Neural cell (in vitro differentiated cells): ENCODE results near the gene MPPED1. TPM values are rescaled to one million over a fixed set of nuclear protein-coding genes. Genes with fewer than 3 reads are reported as not detected.

ENCODE experiments used
- H2AFZ ChIP-seq: fragments of 200-600, 300-800 bp; sonication (generic), shearing (Covaris generic); 2 replicates; pipeline ENCODE4 v1.6.0; 2014; ENCODE audit warnings: low read depth, mild to moderate bottlenecking, antibody characterized with exemption, low read length, moderate library complexity
- H3F3A ChIP-seq: fragments of 200-600 bp; shearing (Covaris generic); 2 replicates; pipeline ENCODE4 v1.6.1; 2016; ENCODE audit warnings: mild to moderate bottlenecking, moderate library complexity, mixed read lengths, antibody characterized with exemption, low read length; ENCODE audit not compliant: insufficient read depth, poor library complexity, severe bottlenecking
- H3K27ac ChIP-seq: fragments of 200-600, 300-800 bp; sonication (generic), shearing (Covaris generic); 2 replicates; pipeline ENCODE4 v1.5.1; 2014; ENCODE audit warnings: mild to moderate bottlenecking, low read length, moderate library complexity
- H3K27me3 ChIP-seq: fragments of 300-800, 200-600 bp; sonication (generic), shearing (Covaris generic); 2 replicates; pipeline ENCODE4 v1.6.0; 2014; ENCODE audit warnings: mild to moderate bottlenecking, low read depth, low read length, moderate library complexity; ENCODE audit not compliant: insufficient read depth
- H3K36me3 ChIP-seq: fragments of 300-800, 200-600 bp; sonication (generic), shearing (Covaris generic); 2 replicates; pipeline ENCODE4 v1.5.1; 2014; ENCODE audit warnings: mild to moderate bottlenecking, antibody characterized with exemption, low read length, moderate library complexity; ENCODE audit not compliant: insufficient read depth
- H3K4me2 ChIP-seq: fragments of 300-800, 200-600 bp; sonication (generic), shearing (Covaris generic); 2 replicates; pipeline ENCODE4 v1.6.0; 2014; ENCODE audit warnings: mild to moderate bottlenecking, low read length
- H3K4me3 ChIP-seq: fragments of 300-800, 200-600 bp; sonication (generic), shearing (Covaris generic); 2 replicates; pipeline ENCODE4 v1.5.1; 2014; ENCODE audit warnings: mild to moderate bottlenecking, low read length, moderate library complexity
- H3K79me2 ChIP-seq: fragments of 200-600 bp; shearing (Covaris generic); replicated peaks from 2 replicates; pipeline ENCODE4 v1.6.0; 2014; ENCODE audit warnings: mild to moderate bottlenecking, low read length, moderate library complexity; ENCODE audit not compliant: insufficient read depth
- H3K9ac ChIP-seq: fragments of 300-800, 200-600 bp; sonication (generic), shearing (Covaris generic); 2 replicates; pipeline ENCODE4 v1.6.1; 2016; ENCODE audit warnings: mild to moderate bottlenecking, low read length, mixed read lengths
- H3K9me2 ChIP-seq: fragments of 200-600 bp; shearing (Covaris generic); 2 replicates; pipeline ENCODE4 v1.6.1; 2016; ENCODE audit warnings: mild to moderate bottlenecking, low read length, mixed read lengths; ENCODE audit not compliant: insufficient read depth
- H3K9me3 ChIP-seq: fragments of 200-600, 300-800 bp; sonication (generic), shearing (Covaris generic); 2 replicates; pipeline ENCODE4 v1.6.1; 2016; ENCODE audit warnings: mild to moderate bottlenecking, mixed run types, low read length, moderate library complexity, mixed read lengths
- H4K20me1 ChIP-seq: fragments of 200-600 bp; shearing (Covaris generic); 2 replicates; pipeline ENCODE4 v1.6.1; 2016; ENCODE audit warnings: mild to moderate bottlenecking, mixed run types; ENCODE audit not compliant: insufficient read depth
- CTCF ChIP-seq: fragments of 450-650 bp; IDR thresholded peaks from 2 replicates; pipeline ENCODE4 v1.5.1; 2014; ENCODE audit warnings: antibody characterized with exemption, mild to moderate bottlenecking, moderate library complexity; ENCODE audit not compliant: poor library complexity, severe bottlenecking
- EP300 ChIP-seq: fragments of 450-650 bp; conservative IDR thresholded peaks from 2 replicates; pipeline ENCODE4 v1.6.1; 2014; ENCODE audit warnings: antibody characterized with exemption, mild to moderate bottlenecking, moderate library complexity; ENCODE audit not compliant: poor library complexity, severe bottlenecking
- EZH2 ChIP-seq: fragments of 200-600, 300-800 bp; shearing (Covaris generic), sonication (generic); IDR thresholded peaks from 2 replicates; pipeline ENCODE4 v1.6.1; 2014; ENCODE audit warnings: antibody characterized with exemption, low read length, borderline replicate concordance, mild to moderate bottlenecking; ENCODE audit not compliant: insufficient read depth, poor library complexity, severe bottlenecking
- MXI1 ChIP-seq: fragments of 450-650 bp; conservative IDR thresholded peaks from 2 replicates; pipeline ENCODE4 v1.6.1; 2014; ENCODE audit warnings: antibody characterized with exemption, mild to moderate bottlenecking; ENCODE audit not compliant: poor library complexity, severe bottlenecking
- POLR2AphosphoS5 ChIP-seq: IDR thresholded peaks from 2 replicates; pipeline ENCODE4 v1.6.1; 2012
- RAD21 ChIP-seq: fragments of 450-650 bp; conservative IDR thresholded peaks from 2 replicates; pipeline ENCODE4 v1.6.1; 2014; ENCODE audit warnings: antibody characterized with exemption, mild to moderate bottlenecking, moderate library complexity
- REST ChIP-seq: IDR thresholded peaks from 2 replicates; pipeline ENCODE4 v1.6.1; 2012; ENCODE audit warnings: borderline replicate concordance
- SMC3 ChIP-seq: fragments of 450-650 bp; conservative IDR thresholded peaks from 2 replicates; pipeline ENCODE4 v1.6.1; 2014; ENCODE audit warnings: antibody characterized with exemption, mild to moderate bottlenecking, moderate library complexity; ENCODE audit not compliant: poor library complexity
- TAF1 ChIP-seq: IDR thresholded peaks from 2 replicates; pipeline ENCODE4 v1.6.1; 2012; ENCODE audit warnings: low read depth
- polyA plus RNA-seq: library from polyadenylated mRNA; depleted of rRNA; stranded (reverse); fragments of >200 nt; gene quantifications from 2 replicates; pipeline ENCODE4 v1.2.3, GENCODE V29; 2014

Gene MPPED1
- polyA plus RNA-seq, 1 donor from 2014 or later = 33.4 TPM

- Histone ChIP-seq H2AFZ (no peak overlapping the region), H3K9me3 (peaks cover 5% of the 10 kb centered on the region), H3K9me2 (no peaks in the 10 kb centered on the region), H4K20me1 (no peaks in the 10 kb centered on the region), H3K79me2 (no peaks in the 10 kb centered on the region), H3K4me3 (no peak overlapping the region), H3K9ac (no peak overlapping the region), H3K4me2 (no peak overlapping the region), H3K27me3 (no peaks in the 10 kb centered on the region), H3K27ac (no peak overlapping the region), H3K36me3 (no peaks in the 10 kb centered on the region), H3F3A (no peaks in the 10 kb centered on the region)
- TF ChIP-seq REST (no peak), MXI1 (no peak), SMC3 (no peak), RAD21 (no peak), CTCF (no peak), EZH2 (no peak), EP300 (no peak), TAF1 (no peak), POLR2AphosphoS5 (no peak)
Measured at GRCh38 chr22:43465291-43466015, 53.6 kb downstream of the MPPED1 start.

- no peaks in the 10 kb centered on the region for H3K27me3 ChIP-seq
- no peaks in the 10 kb centered on the region for H3K36me3 ChIP-seq
Measured at GRCh38 chr22:43466710-43467109, 54.9 kb downstream of the MPPED1 start.

More at GRCh38 chr22:43466710-43467109, 54.9 kb downstream of the MPPED1 start:
- no peaks in the 10 kb centered on the region for H4K20me1 ChIP-seq
- peak overlapping the region; percentile 48 for H3K4me3 ChIP-seq
- no peaks in the 10 kb centered on the region for H3F3A ChIP-seq
- no peaks in the 10 kb centered on the region for H3K9me3 ChIP-seq
- H2AFZ ChIP-seq = no peak overlapping the region
- H3K9me2 ChIP-seq = no peaks in the 10 kb centered on the region
- H3K79me2 ChIP-seq = no peaks in the 10 kb centered on the region
- TF ChIP-seq MXI1 = no peak
- no peak for TF ChIP-seq SMC3
- TF ChIP-seq RAD21 = no peak
- TF ChIP-seq POLR2AphosphoS5 = no peak
- no peak for TF ChIP-seq REST
- TF ChIP-seq TAF1 = no peak
- no peak for TF ChIP-seq EP300
- no peak for TF ChIP-seq EZH2
- no peak for TF ChIP-seq CTCF
- peak overlapping the region; percentile 63 for H3K27ac ChIP-seq
- H3K9ac ChIP-seq = peak overlapping the region; percentile 30
- no peak overlapping the region for H3K4me2 ChIP-seq
